Spleen (tissue), 7 donors: ENCODE data around the gene COL21A1.

Source experiments
- POLR2A ChIP-seq, 3 donors: fragments of 450-650 bp; IDR thresholded peaks; one replicate each; pipeline ENCODE4 v1.5.1; 2017; ENCODE audit warnings: antibody characterized with exemption in 3 of 3, mild to moderate bottlenecking in 1 of 3
- POLR2AphosphoS5 ChIP-seq, 3 donors: sonication (generic); formaldehyde crosslinking; IDR thresholded peaks; one replicate each; pipeline ENCODE4 v1.5.1; 2017; ENCODE audit warnings: antibody characterized with exemption in 3 of 3
- TF ChIP-seq, protein P1 (sequence below), 11 experiments: fragments of 200-600 bp in 7 of 11; fragments of 450-650 bp in 4 of 11; sonication (generic) in 4 of 11; IDR thresholded peaks in 8 of 11; conservative IDR thresholded peaks in 3 of 11; 1 replicate in 7 of 11; 2 replicates in 4 of 11; pipeline versions ENCODE4 v1.4.0 to v1.8.0; 2016 to 2021; ENCODE audit warnings: antibody characterized with exemption in 11 of 11, inconsistent platforms in 4 of 11, mild to moderate bottlenecking in 1 of 11
- donor health status: DM: no; HTN: no; CAD: no; lungs with moderate emphysema.
- donor health status: DM: no; HTN: no; CAD: no.
- donor health status: DM: no; HTN: no; CAD: no.

DNA sequence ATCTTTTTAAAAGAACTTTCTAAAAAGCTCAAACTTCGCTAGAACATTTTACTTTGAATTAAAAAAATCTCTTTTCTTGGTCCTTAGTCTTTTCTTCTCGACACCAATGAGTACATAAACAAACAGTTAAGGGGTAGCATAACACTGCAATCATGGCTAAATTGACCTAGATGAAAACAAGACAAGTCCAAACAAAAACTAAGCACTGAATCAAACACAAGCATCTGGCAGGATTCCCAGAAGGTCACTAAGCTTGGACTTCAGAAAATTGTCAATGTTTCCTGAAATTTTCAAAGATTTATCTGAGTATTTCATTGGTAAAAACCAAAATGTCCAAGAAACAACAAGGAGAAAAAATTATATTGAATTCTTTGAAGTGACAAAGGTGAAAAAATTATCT, 5.0 kb downstream of the COL21A1 start:
- TF ChIP-seq, protein P1, sequence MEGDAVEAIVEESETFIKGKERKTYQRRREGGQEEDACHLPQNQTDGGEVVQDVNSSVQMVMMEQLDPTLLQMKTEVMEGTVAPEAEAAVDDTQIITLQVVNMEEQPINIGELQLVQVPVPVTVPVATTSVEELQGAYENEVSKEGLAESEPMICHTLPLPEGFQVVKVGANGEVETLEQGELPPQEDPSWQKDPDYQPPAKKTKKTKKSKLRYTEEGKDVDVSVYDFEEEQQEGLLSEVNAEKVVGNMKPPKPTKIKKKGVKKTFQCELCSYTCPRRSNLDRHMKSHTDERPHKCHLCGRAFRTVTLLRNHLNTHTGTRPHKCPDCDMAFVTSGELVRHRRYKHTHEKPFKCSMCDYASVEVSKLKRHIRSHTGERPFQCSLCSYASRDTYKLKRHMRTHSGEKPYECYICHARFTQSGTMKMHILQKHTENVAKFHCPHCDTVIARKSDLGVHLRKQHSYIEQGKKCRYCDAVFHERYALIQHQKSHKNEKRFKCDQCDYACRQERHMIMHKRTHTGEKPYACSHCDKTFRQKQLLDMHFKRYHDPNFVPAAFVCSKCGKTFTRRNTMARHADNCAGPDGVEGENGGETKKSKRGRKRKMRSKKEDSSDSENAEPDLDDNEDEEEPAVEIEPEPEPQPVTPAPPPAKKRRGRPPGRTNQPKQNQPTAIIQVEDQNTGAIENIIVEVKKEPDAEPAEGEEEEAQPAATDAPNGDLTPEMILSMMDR (IDR thresholded peaks at IDR 0.05 in 8 of 11, conservative IDR thresholded peaks at IDR 0.05 in 3 of 11), result no peak
- TF ChIP-seq POLR2A (IDR thresholded peaks at IDR 0.05), result no peak
- no peak for TF ChIP-seq POLR2AphosphoS5 (IDR thresholded peaks at IDR 0.05)
